HG03108 (cell line): ENCODE data around the gene EBLN1.
A peak's percentile ranks its signal among the peaks of the same experiment; 100 is the strongest.
"Not testable (repeated sequence)": the region's sequence is repeated elsewhere in the genome, so short reads cannot be mapped to it uniquely, and the experiment has no call there.

Experiments used
- ATAC-seq: cut with Tn5 transposase; IDR thresholded peaks from one replicate; pipeline ENCODE4 v1.9.1; 2021; ENCODE audit warnings: moderate library complexity; ENCODE audit not compliant: unreplicated experiment

EBLN1 gene

DNA sequence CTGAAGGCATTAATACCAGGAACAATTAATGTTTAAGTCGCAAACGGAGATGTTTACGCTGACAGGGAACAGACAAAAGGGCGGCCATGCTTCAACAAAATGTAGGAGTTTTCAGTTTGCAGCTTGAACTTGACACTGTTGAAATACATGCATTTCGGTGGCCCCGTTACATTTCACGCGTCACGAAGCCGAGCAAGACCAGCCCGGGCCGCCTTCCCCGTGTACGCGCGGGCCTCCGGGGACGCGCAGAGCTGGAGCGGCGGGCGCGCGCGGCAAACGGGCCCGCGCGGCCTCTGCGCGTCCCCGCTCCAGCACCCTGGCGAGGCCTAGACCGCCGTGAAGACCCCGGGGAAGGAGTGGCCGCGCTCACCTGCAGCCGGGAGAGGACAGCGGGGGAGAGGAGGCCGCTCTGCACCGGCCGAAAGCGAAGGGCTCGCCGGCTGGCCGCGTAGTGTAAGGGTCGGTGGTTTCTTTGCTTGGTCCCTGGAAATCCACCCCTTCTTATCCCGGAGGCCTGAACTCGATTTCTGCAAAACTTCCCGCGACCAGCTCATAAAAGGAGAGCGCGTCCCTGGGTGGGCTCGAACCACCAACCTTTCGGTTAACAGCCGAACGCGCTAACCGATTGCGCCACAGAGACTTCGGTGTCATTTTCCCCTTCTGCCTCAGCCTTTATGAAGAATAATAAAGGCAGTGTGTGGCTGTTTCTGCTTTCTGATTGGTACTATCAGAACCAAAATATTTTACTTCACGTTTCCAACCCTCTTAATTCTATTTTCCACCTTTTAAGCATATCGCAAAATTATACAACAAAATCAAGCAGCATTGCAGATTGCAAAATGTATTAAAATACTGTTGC is 11.4 kb upstream of the EBLN1 start:
- ATAC-seq, result peak; percentile 74

DNA sequence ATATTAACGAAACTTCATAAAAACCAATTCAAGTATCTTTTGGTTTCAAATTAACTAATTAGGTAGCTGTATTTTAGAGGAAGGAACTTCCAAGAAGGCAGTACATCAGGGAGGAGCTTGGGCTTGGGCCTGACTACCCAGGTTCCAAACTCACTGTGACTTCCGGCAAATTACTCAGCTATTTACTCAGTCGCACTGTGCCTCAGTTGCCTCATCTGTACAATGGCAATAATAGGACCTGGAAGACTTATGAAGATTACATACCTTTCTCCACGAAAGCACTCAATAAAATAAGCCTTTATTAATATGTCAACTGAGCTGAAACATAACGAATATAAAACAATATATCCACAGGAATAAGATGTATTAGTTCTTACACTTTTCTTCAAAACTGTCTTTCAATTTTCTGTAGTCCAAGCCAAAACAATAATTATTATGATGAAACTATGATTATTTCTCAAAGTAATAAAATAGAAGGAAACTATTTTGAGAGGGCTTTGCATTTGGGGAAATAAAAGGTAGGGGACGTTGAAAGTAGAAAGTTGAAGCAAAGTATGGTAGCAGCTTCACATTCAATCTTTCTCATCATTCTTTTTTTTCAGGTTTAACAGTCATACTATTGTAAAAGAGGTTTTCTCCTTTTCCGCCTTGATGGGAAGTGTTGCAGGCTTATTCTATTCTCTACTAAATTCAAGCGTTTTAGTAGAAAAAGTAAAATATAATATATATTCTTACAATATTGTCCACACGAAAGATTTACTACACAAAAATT is 10.5 kb upstream of the EBLN1 start:
- ATAC-seq, result no peak

DNA sequence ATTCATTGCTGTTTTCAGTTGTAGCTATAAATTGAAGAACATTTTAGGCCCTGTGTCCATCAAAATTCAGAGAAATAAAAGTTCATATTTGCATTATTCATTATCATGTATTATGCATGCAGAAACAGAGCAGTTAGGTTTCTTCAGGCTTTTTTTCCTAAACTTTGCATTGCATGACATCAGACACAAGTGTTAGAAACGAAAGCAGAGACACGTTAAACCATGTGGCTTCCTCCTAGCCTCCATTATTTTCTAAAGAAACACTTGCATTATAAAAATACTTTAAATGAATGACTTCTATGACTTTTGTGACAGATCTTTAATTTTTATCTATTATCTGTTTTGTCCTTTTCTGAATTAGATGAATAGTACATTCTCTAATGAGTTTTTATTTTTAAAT is 8.8 kb upstream of the EBLN1 start:
- no peak for ATAC-seq

DNA sequence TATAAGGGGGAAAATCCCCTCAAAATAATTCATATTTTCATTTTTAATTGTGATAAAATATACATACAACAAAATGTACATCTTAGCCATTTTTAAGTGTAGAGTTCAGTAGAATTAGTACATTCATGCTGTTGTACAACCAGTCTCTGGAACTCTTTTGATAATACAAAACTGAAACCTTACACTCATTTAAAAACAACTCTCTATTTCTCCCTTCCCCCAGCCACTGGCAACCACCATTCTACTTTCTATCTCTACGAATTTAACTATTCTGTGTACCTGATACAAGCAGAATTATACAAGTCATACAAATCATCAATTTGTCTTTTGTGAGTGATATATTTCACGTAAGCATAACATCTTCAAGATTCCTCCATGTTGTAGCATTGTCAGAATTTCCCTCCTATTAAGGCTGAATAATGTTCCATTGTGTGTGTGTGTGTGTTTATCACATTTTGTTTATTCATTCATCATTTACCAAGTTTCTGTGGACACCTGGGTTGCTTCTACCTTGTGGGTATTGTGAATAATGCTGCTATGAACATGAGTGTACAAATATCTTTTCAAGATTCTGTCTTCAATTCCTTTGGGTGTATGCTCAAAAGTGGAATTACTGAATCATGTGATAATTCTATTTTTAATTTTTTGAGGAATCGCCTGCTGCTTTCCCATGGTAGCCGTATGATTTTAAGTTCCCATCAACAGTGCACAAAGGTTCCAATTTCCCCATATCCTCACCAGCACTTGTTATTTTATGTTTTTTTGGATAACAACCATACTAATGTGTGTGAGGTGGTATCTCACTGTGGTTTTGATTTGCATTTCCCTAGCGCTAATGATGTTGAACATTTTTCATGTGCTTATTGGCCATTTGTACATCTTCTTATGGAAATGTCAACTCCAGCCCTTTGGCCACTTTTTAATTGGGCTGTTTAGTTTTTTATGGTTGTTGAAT is 4.7 kb upstream of the EBLN1 start:
- ATAC-seq, result no peak

DNA sequence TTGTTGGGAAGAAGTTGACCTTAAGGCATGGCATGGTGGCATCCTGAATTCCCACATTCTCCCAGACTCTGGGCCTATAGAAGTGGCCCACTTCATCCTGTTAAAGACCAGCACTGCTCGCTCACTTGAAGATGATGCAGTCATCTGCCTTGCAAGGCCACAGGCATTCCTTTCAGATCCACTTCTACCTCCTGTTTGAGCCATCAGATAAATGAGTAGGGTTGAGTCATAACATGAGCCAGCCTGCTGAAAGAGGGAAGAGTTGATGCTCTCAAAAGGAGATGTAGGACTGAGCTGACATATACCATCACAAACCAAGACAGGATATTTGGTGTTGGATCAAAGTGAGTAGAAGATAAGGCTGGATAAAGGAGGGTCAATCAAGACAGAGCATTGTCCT is 1.5 kb upstream of the EBLN1 start:
- no peak for ATAC-seq

DNA sequence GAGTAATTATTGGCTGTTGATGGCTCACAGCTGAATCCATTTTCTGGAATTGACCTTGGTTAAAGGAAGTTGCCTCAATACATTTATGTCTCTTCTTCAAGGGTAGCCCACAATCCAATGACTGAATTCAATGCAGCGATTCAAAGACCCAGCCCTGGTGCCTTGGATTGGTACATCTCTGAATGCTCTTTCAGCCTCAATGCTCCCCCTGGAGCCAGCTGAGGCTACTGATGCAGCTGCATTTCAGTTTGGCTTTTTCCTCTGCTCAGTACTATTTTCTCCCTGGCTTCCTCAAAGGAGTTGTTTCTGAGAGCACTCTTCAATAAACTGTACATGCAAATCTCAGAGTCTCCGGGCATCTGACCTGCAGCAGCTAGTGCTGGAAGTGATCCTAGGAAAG is 633 bp upstream of the EBLN1 start:
- no peak for ATAC-seq

DNA sequence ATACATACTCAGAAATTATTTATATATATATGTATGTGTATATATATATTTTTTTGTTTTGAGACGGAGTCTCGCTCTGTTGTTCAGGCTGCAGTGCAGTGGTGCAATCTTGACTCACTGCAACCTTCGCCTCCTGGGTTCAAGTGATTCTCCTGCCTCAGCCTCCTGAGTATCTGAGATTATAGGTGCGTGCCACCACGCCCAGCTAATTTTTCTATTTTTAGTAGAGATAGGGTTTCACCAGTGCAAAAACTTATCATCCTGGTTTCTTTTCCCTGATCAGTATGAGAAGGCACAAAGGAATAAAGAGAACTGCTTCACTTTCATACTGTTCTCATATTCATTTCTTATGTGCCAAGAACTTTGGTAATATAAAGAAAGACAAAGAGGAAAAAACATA is 731 bp downstream of the EBLN1 start:
- not testable (repeated sequence) for ATAC-seq

DNA sequence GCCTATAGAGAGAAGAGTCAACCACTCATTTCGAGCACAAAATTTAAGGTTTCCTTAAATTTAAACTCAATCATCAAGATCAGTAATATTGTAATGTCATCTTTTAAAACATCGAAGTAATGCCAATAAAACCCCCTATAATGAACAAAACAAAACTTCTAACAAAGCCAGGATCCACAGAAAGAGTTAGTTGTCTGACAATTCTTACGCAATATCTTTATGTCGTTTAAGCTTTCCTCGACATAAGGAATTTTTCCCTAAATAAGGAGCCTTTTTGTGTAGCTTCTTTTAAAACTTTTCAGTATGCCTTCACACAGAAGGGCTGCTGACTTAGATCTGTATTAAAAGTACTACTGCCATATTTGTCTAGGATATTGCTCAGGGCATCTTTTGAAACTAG is 7.5 kb downstream of the EBLN1 start:
- no peak for ATAC-seq

DNA sequence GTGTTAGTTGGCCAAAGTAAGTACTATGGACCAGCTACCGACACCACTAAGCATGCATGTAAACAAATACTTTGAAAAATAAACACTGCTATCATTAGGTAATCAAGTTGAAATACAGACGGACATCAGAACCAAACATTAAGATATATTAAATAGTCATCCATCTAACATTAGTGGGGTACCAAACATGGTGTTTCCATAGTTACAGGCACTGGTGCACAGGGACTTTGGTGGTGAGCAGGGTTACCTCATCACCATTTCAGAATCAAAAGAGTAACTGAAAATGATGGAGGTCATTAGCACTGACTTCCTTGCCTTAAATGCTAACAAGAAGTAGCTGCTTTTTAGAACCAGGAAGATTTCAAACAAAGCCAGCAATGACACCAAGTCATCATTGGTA is 23.9 kb downstream of the EBLN1 start:
- ATAC-seq, result no peak

DNA sequence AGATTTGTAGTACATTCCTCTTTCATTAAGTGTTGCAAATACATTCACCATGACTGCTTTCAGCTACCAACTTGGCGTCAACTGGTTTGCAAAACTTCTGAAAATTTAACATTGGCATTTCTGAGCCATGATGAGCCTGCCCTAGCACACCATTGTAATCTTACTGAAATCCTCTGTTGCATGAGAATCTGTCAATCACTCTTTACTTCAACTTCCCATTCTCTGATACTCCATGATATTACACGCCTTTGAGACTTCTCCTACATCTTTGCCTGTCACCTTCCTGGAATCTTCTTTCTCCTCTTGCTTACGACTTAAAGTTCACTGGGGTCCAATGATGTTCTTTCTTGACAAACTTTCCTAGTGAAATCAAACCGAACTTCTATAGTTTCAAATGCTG is 32.2 kb downstream of the EBLN1 start:
- no peak for ATAC-seq

DNA sequence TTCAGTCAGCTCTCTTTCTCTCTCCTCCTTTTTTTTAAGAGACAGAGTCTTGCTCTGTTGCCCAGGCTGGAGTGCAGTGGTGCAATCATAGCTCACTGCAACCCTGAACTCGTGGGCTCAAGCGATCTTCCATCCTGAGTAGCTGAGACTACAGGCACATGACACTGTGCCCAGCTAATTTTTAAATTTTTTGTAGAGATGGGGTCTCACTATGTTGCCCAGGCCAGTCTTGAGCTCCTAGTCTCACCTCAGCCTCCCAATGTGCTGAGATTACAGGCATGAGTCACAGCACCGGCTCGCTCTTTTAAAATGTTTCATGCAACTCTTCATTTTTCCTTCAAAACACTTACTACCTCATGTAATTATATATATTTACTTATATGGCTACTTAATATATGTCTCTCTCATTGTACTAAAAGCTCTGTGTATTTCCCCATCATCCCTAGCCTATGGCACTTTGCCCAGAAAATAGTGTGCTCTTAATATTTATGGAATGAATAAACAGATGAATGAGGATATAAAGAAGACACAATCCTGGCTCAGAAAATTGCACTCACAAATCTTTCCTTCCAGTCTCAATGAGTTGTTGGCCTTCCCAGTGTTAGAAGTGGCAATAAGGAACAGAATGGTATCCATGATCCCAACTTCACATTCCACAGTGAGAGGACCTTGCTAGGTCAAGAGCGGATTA is 33.9 kb downstream of the EBLN1 start:
- ATAC-seq, result no peak

DNA sequence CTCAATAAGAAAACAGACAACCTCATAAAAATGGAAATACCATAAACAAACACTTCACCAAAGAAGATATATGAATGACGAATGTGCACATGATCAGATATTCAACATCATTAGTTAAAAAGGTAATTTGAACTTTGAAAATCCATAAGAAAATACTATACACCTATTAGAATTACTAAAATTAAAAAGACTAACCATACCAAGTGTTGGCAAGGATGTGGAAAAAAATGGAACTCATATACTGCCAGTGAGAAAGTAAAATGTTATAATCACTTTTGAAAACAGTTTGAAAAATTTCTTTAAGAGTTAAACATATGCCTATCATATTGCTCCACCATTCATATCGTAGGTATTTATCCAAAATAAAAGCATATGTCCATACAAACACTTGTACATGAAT is 37.1 kb downstream of the EBLN1 start:
- no peak for ATAC-seq

DNA sequence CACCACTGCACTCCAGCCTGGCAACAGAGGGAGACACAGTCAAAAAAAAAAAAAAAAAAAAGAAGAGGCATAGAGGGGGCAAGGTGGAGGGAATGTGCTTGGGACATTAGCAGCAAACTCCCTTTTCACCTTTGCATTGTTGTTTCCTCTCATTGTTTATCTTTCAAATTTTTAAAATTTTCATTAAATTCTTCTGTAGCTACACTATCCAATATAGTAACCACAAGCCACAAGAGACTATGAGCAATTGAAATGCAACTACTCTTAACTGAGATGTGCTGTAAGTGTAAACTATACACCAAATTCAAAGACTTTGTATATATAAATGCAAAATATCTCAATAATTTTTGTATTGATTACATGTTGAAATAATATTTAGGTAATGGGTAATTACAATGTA is 43.4 kb downstream of the EBLN1 start:
- no peak for ATAC-seq

DNA sequence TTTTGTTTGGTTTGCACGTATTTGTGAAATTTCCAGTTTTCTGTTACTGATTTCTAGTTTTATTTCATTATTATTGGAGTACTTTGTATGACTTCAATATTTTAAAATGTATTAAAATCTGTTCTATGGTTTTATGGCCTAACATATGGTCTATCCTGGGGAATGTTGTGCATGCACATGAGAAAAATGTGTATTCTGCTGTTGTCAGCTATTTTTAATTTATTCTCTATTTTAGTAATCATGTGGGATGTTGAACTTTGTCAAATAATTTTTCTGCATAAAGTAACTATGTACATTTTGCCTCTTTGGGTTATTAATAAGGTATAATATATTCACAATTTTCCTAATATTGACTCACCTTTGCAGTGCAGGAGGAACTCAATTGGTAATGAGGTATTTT is 46.7 kb downstream of the EBLN1 start:
- ATAC-seq, result no peak

DNA sequence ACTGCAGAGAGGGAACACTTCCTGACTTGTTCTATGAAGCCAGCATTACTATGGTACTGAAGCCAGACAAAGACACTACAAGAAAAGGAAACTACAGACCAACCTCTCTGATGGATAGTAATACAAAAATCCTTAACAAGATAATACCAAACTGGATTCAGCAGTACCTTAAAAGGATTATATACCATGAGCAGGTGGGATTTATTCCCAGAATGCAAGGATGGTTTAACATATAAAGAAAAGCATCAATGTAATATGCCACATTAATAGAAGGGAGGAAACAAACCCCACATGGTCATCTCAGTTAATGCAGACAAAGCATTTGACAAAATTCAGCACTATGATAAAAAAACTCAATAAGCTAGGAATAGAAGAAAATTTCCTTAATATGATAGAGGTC is 47.2 kb downstream of the EBLN1 start:
- ATAC-seq, result no peak

DNA sequence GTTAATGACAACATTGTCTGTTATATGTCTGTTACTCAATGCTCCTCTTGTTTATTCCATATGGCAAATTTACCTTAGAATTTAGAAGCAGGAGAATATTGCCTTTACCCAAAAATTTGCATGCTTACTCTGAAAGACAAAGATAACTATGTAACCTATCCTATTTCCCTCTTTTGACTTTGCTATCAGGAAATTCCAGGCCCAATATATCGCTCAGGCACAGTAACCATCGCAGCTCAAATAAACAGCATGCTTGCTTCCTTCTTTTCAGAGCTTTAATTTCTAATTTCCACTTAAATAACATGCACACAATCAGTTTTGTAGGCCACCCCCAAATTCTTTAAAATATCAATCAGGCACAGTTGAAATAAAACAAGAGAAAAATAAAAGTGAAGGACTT is 57.8 kb downstream of the EBLN1 start:
- ATAC-seq, result no peak

DNA sequence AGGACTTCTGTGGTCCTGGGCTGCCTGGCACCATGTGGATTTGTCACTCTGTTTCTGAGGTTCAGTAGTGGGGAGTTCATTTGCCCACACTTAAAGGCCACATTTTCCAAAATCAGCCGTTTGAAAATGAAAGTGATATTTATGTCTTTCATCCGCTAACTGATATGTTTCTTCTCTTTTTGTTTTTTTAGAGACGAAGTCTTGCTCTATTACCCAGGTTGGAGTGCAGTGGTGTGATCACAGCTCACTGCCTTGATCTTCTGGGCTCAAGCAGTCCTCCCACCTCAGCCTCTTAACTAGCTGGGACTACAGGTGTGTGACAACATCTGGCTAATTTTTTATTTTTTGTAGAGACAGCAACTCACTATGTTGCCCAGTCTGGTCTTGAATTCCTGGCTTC is 58.6 kb downstream of the EBLN1 start:
- ATAC-seq, result no peak
